Esophagus mucosa (tissue), 1 donor: Measurements from ENCODE around the gene SPHK2. TPM values are rescaled to one million over a fixed set of nuclear protein-coding genes. Genes with fewer than 3 reads are reported as not detected.

Source experiments
- ATAC-seq: fragments of 200-7000 bp; cut with Tn5 transposase; one replicate; pipeline ENCODE4 v1.9.1; 2020
- total RNA-seq: library from RNA; stranded (reverse); gene quantifications from one replicate; pipeline ENCODE4 v1.2.4, GENCODE V29; 2023
- donor health status: DM: yes; HTN: yes; CAD: no.

SPHK2 gene
- total RNA-seq, 1 donor from 2014 or later, result 7.7 TPM

GRCh38 chr19:48606463-48607358 lies 12.6 kb upstream of the SPHK2 start, which contains the start of gene SPACA4:
Gene SPACA4, plus strand, starts transcription at chr19:48606742. Its CDS starts 237 bp downstream, at chr19:48606979.
- peak; percentile 15 for ATAC-seq

- peak; percentile 1 for ATAC-seq
Measured at GRCh38 chr19:48607359-48607755, 11.9 kb upstream of the SPHK2 start.

- peak; percentile 31 for ATAC-seq
Measured at GRCh38 chr19:48608798-48609263, 10.5 kb upstream of the SPHK2 start.

- no peak for ATAC-seq
Measured at GRCh38 chr19:48609571-48610108, 9.7 kb upstream of the SPHK2 start.

- ATAC-seq, result no peak
Measured at GRCh38 chr19:48611872-48612271, 7.4 kb upstream of the SPHK2 start.

- ATAC-seq, result no peak
Measured at GRCh38 chr19:48613024-48613851, 6.1 kb upstream of the SPHK2 start.

- ATAC-seq, result no peak
Measured at GRCh38 chr19:48613852-48614435, 5.4 kb upstream of the SPHK2 start.

- ATAC-seq, result peak; percentile 65
Measured at GRCh38 chr19:48614436-48615230, 4.7 kb upstream of the SPHK2 start, which contains the start of gene FAM83E. Gene FAM83E, minus strand, starts transcription at chr19:48615076. Its CDS starts 1,704 bp downstream, at chr19:48613372.

GRCh38 chr19:48615231-48616040 lies 3.9 kb upstream of the SPHK2 start:
- no peak for ATAC-seq

GRCh38 chr19:48616041-48616436 lies 3.3 kb upstream of the SPHK2 start:
- ATAC-seq, result no peak

- ATAC-seq, result no peak
Measured at GRCh38 chr19:48616491-48617056, 2.7 kb upstream of the SPHK2 start.

- ATAC-seq, result peak; percentile 0
Measured at GRCh38 chr19:48617146-48617937, 2.0 kb upstream of the SPHK2 start.

GRCh38 chr19:48618278-48618915 lies 909 bp upstream of the SPHK2 start:
- ATAC-seq, result no peak

- no peak for ATAC-seq
Measured at GRCh38 chr19:48619692-48620585, 633 bp downstream of the SPHK2 start.

- no peak for ATAC-seq
Measured at GRCh38 chr19:48623556-48624066, 4.3 kb downstream of the SPHK2 start.

- peak; percentile 76 for ATAC-seq
Measured at GRCh38 chr19:48624067-48624594, 4.8 kb downstream of the SPHK2 start.
